HG03575 (cell line): ENCODE data around the gene CHMP3.

Experiments used
- ATAC-seq: cut with Tn5 transposase; IDR thresholded peaks from one replicate; pipeline ENCODE4 v1.9.1; 2021; ENCODE audit not compliant: unreplicated experiment, insufficient number of reproducible peaks, low FRiP score; ENCODE audit errors: extremely low read depth

The CHMP3 gene

DNA sequence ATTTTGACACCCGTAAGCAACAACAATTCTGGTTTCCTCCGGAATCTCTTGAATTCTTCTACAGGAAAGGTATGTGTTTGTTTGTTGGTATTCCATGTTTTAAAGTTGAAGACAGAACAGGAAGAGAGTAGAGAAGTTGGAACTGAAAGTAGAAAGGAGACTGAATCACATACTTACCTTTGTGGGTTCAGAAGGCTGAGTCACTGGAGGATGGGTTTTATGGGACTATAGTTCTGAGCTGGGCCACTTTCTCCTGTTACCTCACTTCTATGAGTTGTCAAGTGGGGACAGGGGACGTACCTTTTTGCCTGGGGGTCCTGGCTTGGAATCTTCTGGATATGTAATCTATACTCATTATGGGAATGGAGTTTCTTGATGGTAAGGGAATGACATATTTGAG, 81.2 kb downstream of the CHMP3 start:
- no peak for ATAC-seq

GRCh38 chr2:86480105-86480504, 83.1 kb downstream of the CHMP3 start:
- no peak for ATAC-seq

DNA sequence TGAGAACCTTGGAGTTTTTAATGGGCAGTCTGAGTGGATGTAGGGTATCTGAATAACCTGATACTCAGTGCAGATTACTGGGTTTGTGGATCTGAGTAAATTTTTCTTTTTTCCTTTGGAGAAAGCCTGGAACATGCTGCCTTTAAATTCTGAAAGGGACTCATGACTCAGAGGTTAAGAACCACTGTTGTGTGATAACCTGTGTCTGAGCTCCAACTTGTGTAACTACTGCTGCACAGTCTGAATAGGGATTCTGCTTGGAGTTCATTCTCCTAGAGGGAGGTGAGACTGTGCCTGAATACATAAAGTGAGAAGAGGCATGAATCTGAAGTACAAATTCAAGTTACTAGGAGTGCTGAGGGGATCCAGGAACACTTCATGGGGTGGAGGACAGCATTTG, 85.9 kb downstream of the CHMP3 start:
- ATAC-seq, result no peak

- ATAC-seq, result no peak
Measured at GRCh38 chr2:86476918-86477317, 86.3 kb downstream of the CHMP3 start.

DNA sequence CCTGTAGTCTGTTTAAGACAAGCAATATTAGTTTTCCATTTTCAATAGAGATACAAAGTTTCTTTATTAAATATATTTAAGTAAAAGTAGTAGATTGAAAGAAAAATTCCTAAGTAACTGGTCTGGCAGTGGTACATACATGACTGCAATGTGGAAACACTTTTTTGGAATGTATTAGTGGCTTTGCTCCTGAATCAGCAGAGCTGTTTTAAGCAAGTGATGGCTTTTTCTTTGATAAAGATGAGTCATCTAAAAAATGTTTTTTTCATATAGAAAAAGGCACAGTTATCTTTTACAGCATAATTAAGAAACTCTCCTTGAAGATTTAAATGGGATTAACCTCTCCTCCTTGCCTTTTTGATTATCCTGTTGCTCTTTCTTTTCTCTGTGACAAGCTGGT, 87.2 kb downstream of the CHMP3 start:
- ATAC-seq, result no peak

DNA sequence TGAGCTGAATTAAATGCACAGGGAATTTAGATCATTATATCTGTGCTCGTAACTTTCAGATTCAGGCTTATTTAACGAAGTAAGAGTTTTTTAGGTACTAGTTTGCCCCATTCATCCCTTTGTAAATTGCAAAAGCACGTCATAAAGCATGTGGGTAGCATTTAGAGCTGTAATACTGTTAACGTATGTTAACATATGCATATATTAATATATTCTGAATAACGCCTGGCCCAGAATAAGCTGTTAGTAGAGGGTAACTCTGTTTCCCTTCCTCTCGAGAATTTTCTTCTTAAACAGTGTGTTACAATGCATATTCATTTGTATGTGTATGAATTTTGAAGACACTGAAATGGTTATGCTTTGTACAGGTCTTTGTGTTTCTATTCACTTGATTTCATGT, 91.6 kb downstream of the CHMP3 start:
- ATAC-seq, result no peak

GRCh38 chr2:86470890-86471289, 92.4 kb downstream of the CHMP3 start:
- ATAC-seq, result no peak

GRCh38 chr2:86468162-86469033, 94.8 kb downstream of the CHMP3 start:
- no peak for ATAC-seq

GRCh38 chr2:86466306-86466705, 96.9 kb downstream of the CHMP3 start:
- no peak for ATAC-seq

GRCh38 chr2:86464652-86465051, 98.6 kb downstream of the CHMP3 start:
- ATAC-seq, result no peak

- ATAC-seq, result no peak
Measured at GRCh38 chr2:86461042-86461743, 102.0 kb downstream of the CHMP3 start.

- no peak for ATAC-seq
Measured at GRCh38 chr2:86455181-86455580, 108.1 kb downstream of the CHMP3 start.

DNA sequence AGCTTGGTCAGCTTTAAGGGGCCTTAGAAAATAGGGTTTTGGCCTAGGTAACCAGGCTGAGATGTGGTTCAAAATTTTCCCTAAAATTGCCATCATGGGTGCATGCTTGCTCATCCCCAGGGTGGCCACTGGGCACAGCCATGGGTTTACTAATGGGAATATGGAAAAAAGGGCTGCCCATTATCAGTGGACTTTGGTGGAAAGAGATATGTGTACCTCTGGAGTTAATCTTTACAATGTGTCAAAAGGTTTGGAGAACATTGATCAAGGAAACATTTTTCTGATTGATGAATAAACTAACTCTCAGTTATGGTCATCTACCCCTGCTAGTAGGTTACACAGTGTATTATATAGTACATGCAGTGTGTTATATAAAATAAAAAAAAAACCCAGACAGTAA, 109.0 kb downstream of the CHMP3 start:
- no peak for ATAC-seq

DNA sequence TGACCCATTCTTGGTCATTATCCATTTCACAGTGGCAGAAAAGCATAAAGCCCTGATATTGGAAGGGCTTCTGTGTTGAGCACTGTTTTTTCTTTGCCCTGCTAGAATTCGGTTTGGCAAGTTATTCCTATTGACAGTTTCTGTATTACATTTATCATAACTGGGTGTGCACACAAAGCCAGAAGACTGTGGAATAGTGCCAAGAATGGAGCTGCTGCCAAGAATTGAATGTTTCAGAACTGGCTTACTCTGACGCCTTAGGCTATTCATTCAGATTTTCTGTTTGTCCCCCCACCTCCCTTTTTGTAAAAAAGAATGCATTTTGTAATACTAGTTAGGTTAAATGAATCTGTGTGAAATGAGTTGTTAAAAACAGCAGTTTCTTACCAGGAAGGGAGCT, 109.4 kb downstream of the CHMP3 start:
- no peak for ATAC-seq
